Measurements from ENCODE around the gene AOC3.
A peak's percentile ranks its signal among the peaks of the same experiment; 100 is the strongest.

The AOC3 gene

DNA sequence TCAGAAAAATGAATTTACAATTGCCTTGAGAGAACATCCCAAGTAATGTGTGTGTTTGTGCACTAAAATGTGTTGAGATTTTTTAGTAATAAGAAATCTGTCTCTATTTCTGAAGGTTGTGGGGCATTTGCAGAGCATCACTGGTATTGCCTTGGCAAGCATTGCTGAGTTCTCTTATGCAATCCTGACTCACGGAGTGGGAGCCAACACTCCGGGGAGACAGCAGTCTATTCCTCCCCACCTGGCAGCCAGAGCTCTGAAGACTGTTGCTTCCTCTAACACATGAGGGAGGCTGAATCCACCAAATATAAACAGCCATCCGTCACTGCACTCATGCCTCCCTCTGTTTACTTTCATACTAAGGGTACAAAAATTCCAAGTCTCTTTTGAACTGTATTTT lies 41.7 kb upstream of the AOC3 start:
- TF ChIP-seq FOXP2 (optimal IDR thresholded peaks at IDR 0.05; ENCODE audit: borderline replicate concordance, extremely low read depth, extremely low read length, insufficient read depth) (no peak), POLR2AphosphoS5 (IDR thresholded peaks at IDR 0.05; ENCODE audit: low read depth, low read length) (no peak), SIN3A (IDR thresholded peaks at IDR 0.05; ENCODE audit: borderline replicate concordance, insufficient read depth, low read length) (no peak), TAF1 (IDR thresholded peaks at IDR 0.05; ENCODE audit: borderline replicate concordance, insufficient read depth, low read length) (no peak), REST (IDR thresholded peaks at IDR 0.05; ENCODE audit: insufficient read depth in 1 of 2, low read depth in 2 of 2, low read length in 2 of 2) (no peak)

- TF ChIP-seq SIN3A (IDR thresholded peaks at IDR 0.05; ENCODE audit: borderline replicate concordance, insufficient read depth, low read length) (peak; percentile 78; the same call in 1 of the 2 replicates), FOXP2 (optimal IDR thresholded peaks at IDR 0.05; ENCODE audit: borderline replicate concordance, extremely low read depth, extremely low read length, insufficient read depth) (no peak), POLR2AphosphoS5 (IDR thresholded peaks at IDR 0.05; ENCODE audit: low read depth, low read length) (peak; percentile 44; the same call in 1 of the 2 replicates), REST (IDR thresholded peaks at IDR 0.05; ENCODE audit: insufficient read depth in 1 of 2, low read depth in 2 of 2, low read length in 2 of 2) (0 out of 4 replicates have a peak, but pooled peaks of 1 of the 2 experiments have one; percentile 43), TAF1 (IDR thresholded peaks at IDR 0.05; ENCODE audit: borderline replicate concordance, insufficient read depth, low read length) (no peak)
Measured at GRCh38 chr17:42814633-42815399, 36.2 kb upstream of the AOC3 start.

- TF ChIP-seq TAF1 (IDR thresholded peaks at IDR 0.05; ENCODE audit: borderline replicate concordance, insufficient read depth, low read length): no peak
- TF ChIP-seq FOXP2 (optimal IDR thresholded peaks at IDR 0.05; ENCODE audit: borderline replicate concordance, extremely low read depth, extremely low read length, insufficient read depth): no peak
- TF ChIP-seq POLR2AphosphoS5 (IDR thresholded peaks at IDR 0.05; ENCODE audit: low read depth, low read length): no peak
- no peak for TF ChIP-seq SIN3A (IDR thresholded peaks at IDR 0.05; ENCODE audit: borderline replicate concordance, insufficient read depth, low read length)
- no peak for TF ChIP-seq REST (IDR thresholded peaks at IDR 0.05; ENCODE audit: insufficient read depth in 1 of 2, low read depth in 2 of 2, low read length in 2 of 2)
Measured at GRCh38 chr17:42817866-42818265, 33.1 kb upstream of the AOC3 start.

DNA sequence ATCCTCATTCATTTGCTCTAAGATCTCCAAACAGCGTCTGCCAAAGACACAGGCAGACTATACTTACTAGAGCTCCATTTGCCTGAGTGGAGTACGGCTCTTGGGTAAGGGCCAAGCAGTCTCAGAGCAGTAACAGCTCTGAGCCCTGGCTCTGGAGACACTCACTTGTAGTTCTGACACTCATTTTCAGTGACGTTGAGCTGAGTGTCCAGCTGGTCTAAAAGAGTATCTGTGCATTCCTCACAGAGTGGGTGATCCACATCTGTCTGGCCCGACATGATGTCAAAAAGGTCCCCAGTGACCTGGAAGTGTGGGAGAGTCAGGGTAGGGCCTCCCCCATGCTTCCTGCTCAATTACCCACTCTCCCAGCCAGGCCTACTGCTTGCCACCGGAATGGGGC lies 32.6 kb upstream of the AOC3 start:
- TF ChIP-seq POLR2AphosphoS5 (IDR thresholded peaks at IDR 0.05; ENCODE audit: low read depth, low read length): no peak
- no peak for TF ChIP-seq TAF1 (IDR thresholded peaks at IDR 0.05; ENCODE audit: borderline replicate concordance, insufficient read depth, low read length)
- no peak for TF ChIP-seq FOXP2 (optimal IDR thresholded peaks at IDR 0.05; ENCODE audit: borderline replicate concordance, extremely low read depth, extremely low read length, insufficient read depth)
- TF ChIP-seq SIN3A (IDR thresholded peaks at IDR 0.05; ENCODE audit: borderline replicate concordance, insufficient read depth, low read length): no peak
- no peak for TF ChIP-seq REST (IDR thresholded peaks at IDR 0.05; ENCODE audit: insufficient read depth in 1 of 2, low read depth in 2 of 2, low read length in 2 of 2)
